Lower lobe of right lung (tissue), 2 donors: ENCODE results near the gene CCDC167. TPM values are rescaled to one million over a fixed set of nuclear protein-coding genes. Genes with fewer than 3 reads are reported as not detected.

Experiments used
- ATAC-seq, 2 donors: fragments of 200-7000 bp; cut with Tn5 transposase; one replicate each; pipeline ENCODE4 v1.9.1; 2020 to 2022; ENCODE audit warnings: mild to moderate bottlenecking in 2 of 2, moderate library complexity in 2 of 2
- DNase-seq: peaks from one replicate; pipeline ENCODE4 v3.0.0-alpha.2; 2020
- H3K27ac ChIP-seq: fragments of 200-600 bp; one replicate; pipeline ENCODE4 v1.8.0; 2022
- H3K27me3 ChIP-seq: fragments of 200-600 bp; one replicate; pipeline ENCODE4 v1.8.0; 2022; ENCODE audit warnings: low read depth
- H3K36me3 ChIP-seq: fragments of 200-600 bp; one replicate; pipeline ENCODE4 v1.8.0; 2022; ENCODE audit warnings: mild to moderate bottlenecking
- H3K4me1 ChIP-seq: fragments of 200-600 bp; one replicate; pipeline ENCODE4 v1.8.0; 2022
- H3K4me3 ChIP-seq: fragments of 200-600 bp; one replicate; pipeline ENCODE4 v1.8.0; 2022; ENCODE audit warnings: mild to moderate bottlenecking
- H3K9me3 ChIP-seq: fragments of 200-600 bp; one replicate; pipeline ENCODE4 v1.8.0; 2022
- intact Hi-C: fragments of 100-400 bp; cut with DNase I; formaldehyde crosslinking; loops from one replicate; pipeline ENCODE4 v1.11.0; 2022
- total RNA-seq: library from RNA; stranded (reverse); fragmentation: NEBNext Ultra II Directional; extraction: Animal tissue kit (Norgen Biotek cat#: 25700); gene quantifications from one replicate; pipeline ENCODE4 v1.2.1, GENCODE V29; 2021
- TF ChIP-seq, protein P1 (sequence below): fragments of 200-600 bp; IDR thresholded peaks from one replicate; pipeline ENCODE4 v1.8.0; 2022; ENCODE audit warnings: antibody characterized with exemption, mild to moderate bottlenecking
- donor health status: DM: no; HTN: yes; CAD: no; lungs with severe emphysema.

The CCDC167 gene
- total RNA-seq, 1 donor from 2014 or later, result 12.7 TPM

DNA sequence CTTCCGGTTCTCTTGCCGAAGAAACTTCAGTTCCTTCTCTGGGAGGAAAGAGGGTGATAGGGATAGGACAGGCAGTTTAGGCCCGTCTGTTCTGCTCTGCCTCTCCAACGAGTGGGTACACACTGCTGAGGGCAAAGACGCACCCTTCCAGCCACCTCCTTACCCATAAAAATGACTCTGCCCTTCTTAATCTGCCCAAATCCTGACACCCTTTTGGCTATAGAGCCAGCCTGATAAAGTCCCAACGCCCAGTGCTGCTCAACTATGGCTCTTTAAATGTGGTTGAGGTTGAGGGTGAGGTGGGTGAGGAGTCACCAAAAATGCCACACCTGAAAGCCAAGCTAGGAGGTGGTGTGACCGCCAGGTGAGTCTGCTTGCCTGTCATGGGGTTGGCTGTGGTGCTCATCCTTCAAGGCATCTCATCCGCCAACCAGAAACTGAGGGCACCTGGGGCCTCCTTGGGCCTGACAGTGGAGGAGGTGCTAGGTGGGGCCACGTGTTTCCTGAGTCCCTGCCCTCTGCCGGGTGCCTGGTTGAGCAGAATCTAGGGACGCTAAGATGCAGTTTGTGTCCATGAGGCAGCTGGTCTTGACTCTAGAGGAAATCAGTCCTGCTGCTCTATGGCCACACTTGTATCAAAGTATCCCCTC is 16.3 kb downstream of the CCDC167 start:
- TF ChIP-seq, protein P1, sequence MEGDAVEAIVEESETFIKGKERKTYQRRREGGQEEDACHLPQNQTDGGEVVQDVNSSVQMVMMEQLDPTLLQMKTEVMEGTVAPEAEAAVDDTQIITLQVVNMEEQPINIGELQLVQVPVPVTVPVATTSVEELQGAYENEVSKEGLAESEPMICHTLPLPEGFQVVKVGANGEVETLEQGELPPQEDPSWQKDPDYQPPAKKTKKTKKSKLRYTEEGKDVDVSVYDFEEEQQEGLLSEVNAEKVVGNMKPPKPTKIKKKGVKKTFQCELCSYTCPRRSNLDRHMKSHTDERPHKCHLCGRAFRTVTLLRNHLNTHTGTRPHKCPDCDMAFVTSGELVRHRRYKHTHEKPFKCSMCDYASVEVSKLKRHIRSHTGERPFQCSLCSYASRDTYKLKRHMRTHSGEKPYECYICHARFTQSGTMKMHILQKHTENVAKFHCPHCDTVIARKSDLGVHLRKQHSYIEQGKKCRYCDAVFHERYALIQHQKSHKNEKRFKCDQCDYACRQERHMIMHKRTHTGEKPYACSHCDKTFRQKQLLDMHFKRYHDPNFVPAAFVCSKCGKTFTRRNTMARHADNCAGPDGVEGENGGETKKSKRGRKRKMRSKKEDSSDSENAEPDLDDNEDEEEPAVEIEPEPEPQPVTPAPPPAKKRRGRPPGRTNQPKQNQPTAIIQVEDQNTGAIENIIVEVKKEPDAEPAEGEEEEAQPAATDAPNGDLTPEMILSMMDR, result no peak
- intact Hi-C loops, result no loop called here
- no peak overlapping the region for H3K4me3 ChIP-seq
- no peaks in the 10 kb centered on the region for H3K27me3 ChIP-seq
- peaks cover 63% of the 10 kb centered on the region for H3K36me3 ChIP-seq
- ATAC-seq (no peak), DNase-seq (no peak)
- H3K27ac ChIP-seq, result no peak overlapping the region
- H3K4me1 ChIP-seq, result no peaks in the 10 kb centered on the region
- H3K9me3 ChIP-seq, result no peaks in the 10 kb centered on the region

DNA sequence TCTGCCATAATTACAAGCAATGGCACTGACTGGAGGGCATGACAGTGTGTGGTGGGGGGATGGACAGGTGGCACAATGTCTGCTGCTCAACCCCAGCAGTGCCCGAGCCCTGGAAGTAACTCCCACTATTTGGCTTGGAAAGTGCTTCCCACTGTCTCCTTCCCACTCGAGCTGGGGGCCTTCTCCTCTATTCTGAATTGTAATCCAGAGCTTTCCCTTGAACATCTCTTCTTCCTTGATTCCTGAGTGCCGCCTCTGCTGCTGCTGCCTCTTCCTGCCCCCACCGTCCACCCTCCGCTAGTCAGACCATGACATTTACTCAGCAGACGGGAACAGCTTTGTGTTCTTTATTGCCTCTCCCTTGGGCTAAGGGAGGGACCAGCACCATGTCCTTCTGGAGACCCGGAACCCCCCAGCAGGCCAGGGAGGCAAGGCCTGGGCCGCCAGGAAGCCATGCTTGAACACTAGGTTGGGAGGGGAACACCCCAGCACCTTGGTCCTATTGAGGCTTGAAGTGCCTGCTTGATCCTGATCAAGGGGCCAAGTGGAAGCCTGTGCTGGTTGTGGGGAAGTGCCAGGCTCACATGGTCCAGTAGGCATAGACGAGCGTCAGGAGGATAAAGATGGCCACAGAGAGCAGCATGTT is 17.0 kb downstream of the CCDC167 start:
- TF ChIP-seq, protein P1, result no peak
- peaks cover 64% of the 10 kb centered on the region for H3K36me3 ChIP-seq

DNA sequence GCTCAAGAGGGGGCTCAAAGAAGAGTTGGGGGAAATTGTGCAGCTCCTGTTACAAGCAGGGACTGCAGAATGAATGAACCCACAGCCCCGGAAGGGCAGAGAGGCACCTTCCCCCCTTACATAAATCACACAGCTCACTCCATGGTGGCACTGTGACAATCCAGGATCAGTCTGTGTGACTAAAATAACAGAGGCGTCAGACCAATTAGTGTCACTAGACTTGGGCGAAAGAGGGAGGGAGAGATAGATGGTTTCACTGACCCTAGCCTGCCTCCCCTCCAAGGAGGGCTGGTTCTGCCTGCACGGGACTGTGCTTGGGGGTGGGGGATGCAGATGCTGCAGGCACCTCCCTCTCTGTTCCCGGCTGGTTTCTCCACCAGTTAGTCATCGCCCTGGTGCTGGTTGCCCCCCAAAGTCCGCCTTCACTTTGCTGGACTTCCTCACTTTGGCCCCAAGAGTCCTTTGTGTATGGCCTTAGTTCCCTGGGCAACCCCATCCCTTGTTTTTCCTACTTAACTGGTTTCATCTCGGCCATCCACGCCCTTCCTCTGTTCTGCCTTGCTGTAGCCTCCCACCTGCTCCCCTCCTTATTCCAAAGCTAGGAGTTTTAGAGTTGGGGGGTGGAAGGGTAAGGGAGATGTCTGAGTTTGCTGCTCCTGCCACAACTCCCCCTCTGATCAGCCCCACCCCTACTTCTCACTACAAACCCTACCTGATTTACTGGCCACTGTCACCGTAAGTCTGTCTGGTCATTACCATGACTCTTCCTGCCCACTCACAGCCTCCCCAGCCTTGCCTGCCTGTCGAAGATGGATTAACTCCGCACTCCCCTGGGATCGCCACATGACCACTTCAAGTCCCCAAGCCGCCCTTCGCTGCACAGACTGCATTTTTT is 17.7 kb downstream of the CCDC167 start:
- Histone ChIP-seq H3K4me3 (no peak overlapping the region), H3K4me1 (no peaks in the 10 kb centered on the region), H3K36me3 (peaks cover 71% of the 10 kb centered on the region), H3K27me3 (no peaks in the 10 kb centered on the region), H3K9me3 (no peaks in the 10 kb centered on the region), H3K27ac (no peak overlapping the region)
- DNase-seq (no peak), ATAC-seq (no peak)
- TF ChIP-seq, protein P1, result no peak
- intact Hi-C loops, result no loop called here

More for the DNA sequence above, 17.0 kb downstream of the CCDC167 start:
- Histone ChIP-seq H3K9me3 (no peaks in the 10 kb centered on the region), H3K27ac (no peak overlapping the region), H3K4me1 (no peaks in the 10 kb centered on the region), H3K27me3 (no peaks in the 10 kb centered on the region), H3K4me3 (no peak overlapping the region)
- intact Hi-C loops, result no loop called here
- DNase-seq (no peak), ATAC-seq (no peak)

DNA sequence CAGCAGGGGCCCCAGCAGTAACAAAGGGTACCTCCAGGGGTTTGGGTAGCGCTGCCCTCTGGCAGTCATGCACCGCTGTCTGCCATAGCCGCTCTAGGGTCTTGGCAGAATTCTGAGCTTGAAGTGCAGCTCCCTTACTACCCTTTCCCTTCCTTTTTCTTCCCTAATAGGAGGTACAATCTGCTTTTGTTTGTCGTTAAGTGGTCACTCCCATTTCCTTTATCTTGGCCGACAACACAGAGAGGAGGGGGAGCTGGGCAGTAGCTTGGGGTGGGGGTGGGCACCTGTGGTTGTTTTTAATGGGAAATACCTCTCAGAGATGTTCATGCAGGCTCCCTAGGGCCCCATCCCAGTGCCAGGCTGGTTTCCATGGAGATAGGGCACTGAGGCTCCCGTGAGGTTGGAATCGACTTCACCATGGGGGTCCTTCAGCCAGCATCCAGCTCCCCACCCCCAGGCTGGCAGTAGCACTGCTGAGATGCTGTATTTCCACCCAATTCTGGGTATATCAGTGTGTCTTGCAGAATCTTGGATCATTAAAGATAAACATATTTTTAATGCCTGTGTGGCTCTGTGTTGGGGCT is 18.6 kb downstream of the CCDC167 start:
- TF ChIP-seq, protein P1, result no peak
- Histone ChIP-seq H3K4me3 (no peak overlapping the region), H3K9me3 (no peaks in the 10 kb centered on the region), H3K27me3 (no peaks in the 10 kb centered on the region), H3K4me1 (no peaks in the 10 kb centered on the region), H3K27ac (no peak overlapping the region), H3K36me3 (peaks cover 80% of the 10 kb centered on the region)
- intact Hi-C loops, result no loop called here
- DNase-seq, result no peak
- ATAC-seq, result no peak

DNA sequence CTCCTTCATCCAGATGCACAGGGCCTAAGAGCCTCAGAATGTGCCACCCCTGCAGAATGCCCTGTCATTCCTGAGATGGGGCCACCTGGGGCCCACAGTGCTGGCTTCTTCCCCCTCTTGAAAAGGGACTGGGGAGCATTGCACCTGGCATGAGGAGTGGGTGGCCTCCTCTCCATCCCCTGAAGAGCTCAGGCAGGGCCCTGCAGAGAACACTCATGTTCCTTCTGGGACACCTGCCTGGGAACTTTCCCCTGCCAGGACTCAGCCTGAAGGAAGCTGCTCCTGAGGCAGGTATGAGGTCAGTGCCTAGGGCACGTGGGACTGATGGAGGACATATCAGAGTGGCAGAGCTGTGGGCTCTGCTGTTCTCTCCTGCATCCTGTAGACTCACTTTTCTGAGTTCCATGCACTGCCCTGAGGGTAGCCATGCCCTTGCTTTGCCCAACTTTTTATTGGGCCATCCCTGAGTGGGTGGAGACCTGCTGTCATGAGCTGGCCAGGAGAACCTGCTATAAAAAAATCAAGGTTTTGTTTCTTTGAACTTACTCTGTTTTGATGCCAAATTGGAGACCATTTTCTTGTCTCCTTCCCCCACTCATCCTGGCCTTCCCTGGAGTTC is 19.5 kb downstream of the CCDC167 start:
- ATAC-seq, result no peak
- Histone ChIP-seq H3K9me3 (no peaks in the 10 kb centered on the region), H3K27me3 (no peaks in the 10 kb centered on the region), H3K36me3 (peaks cover 89% of the 10 kb centered on the region), H3K4me3 (no peak overlapping the region), H3K4me1 (no peaks in the 10 kb centered on the region), H3K27ac (no peak overlapping the region)
- intact Hi-C loops, result no loop called here
- TF ChIP-seq, protein P1, result no peak
- DNase-seq, result no peak
